HepG2 (cell line): ENCODE results near the gene RCC1. TPM values are rescaled to one million over a fixed set of nuclear protein-coding genes. Genes with fewer than 3 reads are reported as not detected.

Experiments
- BCL6 ChIP-seq: IDR thresholded peaks from 2 replicates; pipeline ENCODE4 v1.6.1; 2016; ENCODE audit warnings: missing genetic modification reagents, missing compliant biosample characterization
- GABPB1 ChIP-seq: IDR thresholded peaks from 2 replicates; pipeline ENCODE4 v1.6.1; 2016; ENCODE audit warnings: mild to moderate bottlenecking, missing genetic modification reagents, moderate library complexity, missing compliant biosample characterization
- GATA4 ChIP-seq: sonication (generic); IDR thresholded peaks from 2 replicates; pipeline ENCODE4 v1.6.1; 2016; ENCODE audit warnings: antibody characterized with exemption, low read depth, borderline replicate concordance
- ISX ChIP-seq: sonication (generic); formaldehyde crosslinking; conservative IDR thresholded peaks from 2 replicates; pipeline ENCODE4 v1.5.0; 2020; ENCODE audit warnings: missing genetic modification reagents
- KLF13 ChIP-seq: sonication (generic); formaldehyde crosslinking; IDR thresholded peaks from 2 replicates; pipeline ENCODE4 v1.4.0; 2020; ENCODE audit warnings: mild to moderate bottlenecking, missing genetic modification reagents
- KMT2A ChIP-seq: sonication (generic); formaldehyde crosslinking; IDR thresholded peaks from 2 replicates; pipeline ENCODE4 v1.4.0; 2020; ENCODE audit warnings: missing genetic modification reagents
- MAZ ChIP-seq, 2 experiments: sonication (generic) in 1 of 2; formaldehyde crosslinking in 1 of 2; IDR thresholded peaks; 2 replicates each; pipeline versions ENCODE4 v1.5.0 to v1.6.1; 2012 to 2020; ENCODE audit warnings: low read depth in 2 of 2, mild to moderate bottlenecking in 2 of 2, borderline replicate concordance in 1 of 2, improper control_type of control experiment in 1 of 2, low read length in 1 of 2, missing genetic modification reagents in 1 of 2, moderate library complexity in 1 of 2
- NCOA5 ChIP-seq: sonication (generic); formaldehyde crosslinking; IDR thresholded peaks from 2 replicates; pipeline ENCODE4 v1.4.0; 2020; ENCODE audit warnings: missing genetic modification reagents
- SMYD3 ChIP-seq: sonication (generic); formaldehyde crosslinking; IDR thresholded peaks from 2 replicates; pipeline ENCODE4 v1.8.1; 2023; ENCODE audit warnings: mild to moderate bottlenecking, missing genetic modification reagents
- SP2 ChIP-seq: sonication (generic); formaldehyde crosslinking; IDR thresholded peaks from 2 replicates; pipeline ENCODE4 v1.5.1; 2020; ENCODE audit warnings: mild to moderate bottlenecking, missing genetic modification reagents
- TARDBP ChIP-seq: sonication (generic); formaldehyde crosslinking; IDR thresholded peaks from 2 replicates; pipeline ENCODE4 v1.8.0; 2022; ENCODE audit warnings: mild to moderate bottlenecking, missing genetic modification reagents
- XRCC5 ChIP-seq: fragments of 200-400 bp; formaldehyde crosslinking; optimal IDR thresholded peaks from 2 replicates; pipeline ENCODE3; 2017; ENCODE audit warnings: mild to moderate bottlenecking, low read length
- ZKSCAN5 ChIP-seq: sonication (generic); formaldehyde crosslinking; IDR thresholded peaks from 2 replicates; pipeline ENCODE4 v1.5.1; 2020; ENCODE audit warnings: mild to moderate bottlenecking, missing genetic modification reagents
- ZNF256 ChIP-seq: sonication (generic); formaldehyde crosslinking; conservative IDR thresholded peaks from 2 replicates; pipeline ENCODE4 v1.4.0; 2020; ENCODE audit warnings: missing genetic modification reagents
- ZNF34 ChIP-seq: sonication (generic); formaldehyde crosslinking; IDR thresholded peaks from 2 replicates; pipeline ENCODE4 v1.4.0; 2020; ENCODE audit warnings: mild to moderate bottlenecking, missing genetic modification reagents, borderline replicate concordance
- ZNF430 ChIP-seq: sonication (generic); formaldehyde crosslinking; IDR thresholded peaks from 2 replicates; pipeline ENCODE4 v1.9.0; 2021; ENCODE audit warnings: mild to moderate bottlenecking, missing genetic modification reagents
- ZNF468 ChIP-seq: sonication (generic); formaldehyde crosslinking; IDR thresholded peaks from 2 replicates; pipeline ENCODE4 v1.8.0; 2022; ENCODE audit warnings: mild to moderate bottlenecking, moderate library complexity, missing genetic modification reagents
- ZNF850 ChIP-seq: sonication (generic); formaldehyde crosslinking; conservative IDR thresholded peaks from 2 replicates; pipeline ENCODE4 v1.9.0; 2021; ENCODE audit warnings: mild to moderate bottlenecking, missing genetic modification reagents
- ZNF878 ChIP-seq: sonication (generic); formaldehyde crosslinking; IDR thresholded peaks from 2 replicates; pipeline ENCODE4 v1.8.1; 2023; ENCODE audit warnings: mild to moderate bottlenecking, missing genetic modification reagents, moderate library complexity
- polyA plus RNA-seq, 8 experiments: library from polyadenylated mRNA; depleted of rRNA in 3 of 8; stranded (reverse) in 7 of 8; unstranded in 1 of 8; fragments of >200 nt; fragmentation: Illumina TruSeq in 4 of 8; extraction: Trizol in 4 of 8; gene quantifications; 2 replicates each; pipeline versions ENCODE4 v1.2.1 to v1.2.3, GENCODE V29; 2011 to 2016; ENCODE audit warnings: low read depth in 4 of 8, missing spikeins in 1 of 8, mixed read lengths in 1 of 8; ENCODE audit not compliant: insufficient read depth in 1 of 8
- total RNA-seq, 5 experiments: library from RNA; depleted of rRNA; stranded (reverse); fragments of >200 nt; fragmentation: Illumina TruSeq; extraction: Trizol; gene quantifications; 2 replicates each; pipeline ENCODE4 v1.2.3, GENCODE V29; 2016; ENCODE audit warnings: low read depth in 1 of 5
- TF ChIP-seq, protein P1 (sequence below): IDR thresholded peaks from 2 replicates; pipeline ENCODE4 v1.6.1; 2018; ENCODE audit warnings: missing genetic modification reagents
- TF ChIP-seq, protein P2 (sequence below): sonication (generic); formaldehyde crosslinking; IDR thresholded peaks from 2 replicates; pipeline ENCODE4 v1.4.0; 2020; ENCODE audit warnings: mild to moderate bottlenecking, missing genetic modification reagents
- TF ChIP-seq, protein P3 (sequence below): sonication (generic); formaldehyde crosslinking; IDR thresholded peaks from 2 replicates; pipeline ENCODE4 v1.4.0; 2020; ENCODE audit warnings: missing genetic modification reagents
- TF ChIP-seq, protein P4 (sequence below): IDR thresholded peaks from 2 replicates; pipeline ENCODE4 v1.6.1; 2012; ENCODE audit warnings: low read depth, low read length, improper control_type of control experiment

The RCC1 gene
- total and polyA plus RNA-seq, 2 of the 13 experiments (the other 11 are each of a cell fraction or from before 2014, with no cell fraction given), result 47.2 to 80.8 TPM

DNA sequence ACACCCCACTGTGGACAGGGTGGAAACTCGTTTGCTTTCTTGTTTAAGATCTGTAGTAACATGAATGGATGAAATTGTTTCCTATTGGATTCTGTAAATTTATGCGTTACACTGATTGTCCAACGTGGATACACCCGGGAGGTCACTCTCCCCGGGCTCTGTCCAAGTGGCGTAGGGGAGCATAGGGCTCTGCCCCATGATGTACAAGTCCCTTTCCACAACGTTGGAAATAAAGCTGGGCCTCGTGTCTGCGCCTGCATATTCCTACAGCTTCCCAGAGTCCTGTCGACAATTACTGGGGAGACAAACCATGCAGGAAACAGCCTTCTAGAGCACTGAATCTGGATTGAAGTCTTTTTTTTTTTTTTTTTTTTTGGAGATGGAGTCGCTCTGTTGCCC, 1.4 kb downstream of the RCC1 start (continued):
- TF ChIP-seq NCOA5 (no peak), BCL6 (CRISPR knock-in tag) (no peak), ZNF34 (no peak), GABPB1 (0 out of 2 replicates have a peak, but pooled peaks have one; percentile 8), ZNF256 (CRISPR knock-in tag) (no peak), ZKSCAN5 (CRISPR knock-in tag) (no peak), XRCC5 (peak; percentile 10), MAZ (IDR thresholded peaks at IDR 0.05; ENCODE audit: borderline replicate concordance, low read depth, low read length) (no peak), MAZ (CRISPR knock-in tag; IDR thresholded peaks at IDR 0.05; ENCODE audit: low read depth) (no peak), ZNF430 (CRISPR knock-in tag) (no peak), ZNF468 (CRISPR knock-in tag) (no peak), SP2 (CRISPR knock-in tag) (no peak), ZNF878 (CRISPR knock-in tag) (no peak), SMYD3 (CRISPR knock-in tag) (no peak), GATA4 (no peak), KMT2A (CRISPR knock-in tag) (no peak), ISX (CRISPR knock-in tag) (no peak), ZNF850 (CRISPR knock-in tag) (no peak), TARDBP (CRISPR knock-in tag) (peak; percentile 49; the same call in 1 of the 2 replicates), KLF13 (CRISPR knock-in tag) (no peak)
- TF ChIP-seq, protein P1, sequence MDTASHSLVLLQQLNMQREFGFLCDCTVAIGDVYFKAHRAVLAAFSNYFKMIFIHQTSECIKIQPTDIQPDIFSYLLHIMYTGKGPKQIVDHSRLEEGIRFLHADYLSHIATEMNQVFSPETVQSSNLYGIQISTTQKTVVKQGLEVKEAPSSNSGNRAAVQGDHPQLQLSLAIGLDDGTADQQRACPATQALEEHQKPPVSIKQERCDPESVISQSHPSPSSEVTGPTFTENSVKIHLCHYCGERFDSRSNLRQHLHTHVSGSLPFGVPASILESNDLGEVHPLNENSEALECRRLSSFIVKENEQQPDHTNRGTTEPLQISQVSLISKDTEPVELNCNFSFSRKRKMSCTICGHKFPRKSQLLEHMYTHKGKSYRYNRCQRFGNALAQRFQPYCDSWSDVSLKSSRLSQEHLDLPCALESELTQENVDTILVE, result no peak
- TF ChIP-seq, protein P2, sequence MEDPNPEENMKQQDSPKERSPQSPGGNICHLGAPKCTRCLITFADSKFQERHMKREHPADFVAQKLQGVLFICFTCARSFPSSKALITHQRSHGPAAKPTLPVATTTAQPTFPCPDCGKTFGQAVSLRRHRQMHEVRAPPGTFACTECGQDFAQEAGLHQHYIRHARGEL (CRISPR knock-in tag), result no peak
- TF ChIP-seq, protein P3, sequence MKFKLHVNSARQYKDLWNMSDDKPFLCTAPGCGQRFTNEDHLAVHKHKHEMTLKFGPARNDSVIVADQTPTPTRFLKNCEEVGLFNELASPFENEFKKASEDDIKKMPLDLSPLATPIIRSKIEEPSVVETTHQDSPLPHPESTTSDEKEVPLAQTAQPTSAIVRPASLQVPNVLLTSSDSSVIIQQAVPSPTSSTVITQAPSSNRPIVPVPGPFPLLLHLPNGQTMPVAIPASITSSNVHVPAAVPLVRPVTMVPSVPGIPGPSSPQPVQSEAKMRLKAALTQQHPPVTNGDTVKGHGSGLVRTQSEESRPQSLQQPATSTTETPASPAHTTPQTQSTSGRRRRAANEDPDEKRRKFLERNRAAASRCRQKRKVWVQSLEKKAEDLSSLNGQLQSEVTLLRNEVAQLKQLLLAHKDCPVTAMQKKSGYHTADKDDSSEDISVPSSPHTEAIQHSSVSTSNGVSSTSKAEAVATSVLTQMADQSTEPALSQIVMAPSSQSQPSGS (CRISPR knock-in tag), result no peak
- TF ChIP-seq, protein P4, sequence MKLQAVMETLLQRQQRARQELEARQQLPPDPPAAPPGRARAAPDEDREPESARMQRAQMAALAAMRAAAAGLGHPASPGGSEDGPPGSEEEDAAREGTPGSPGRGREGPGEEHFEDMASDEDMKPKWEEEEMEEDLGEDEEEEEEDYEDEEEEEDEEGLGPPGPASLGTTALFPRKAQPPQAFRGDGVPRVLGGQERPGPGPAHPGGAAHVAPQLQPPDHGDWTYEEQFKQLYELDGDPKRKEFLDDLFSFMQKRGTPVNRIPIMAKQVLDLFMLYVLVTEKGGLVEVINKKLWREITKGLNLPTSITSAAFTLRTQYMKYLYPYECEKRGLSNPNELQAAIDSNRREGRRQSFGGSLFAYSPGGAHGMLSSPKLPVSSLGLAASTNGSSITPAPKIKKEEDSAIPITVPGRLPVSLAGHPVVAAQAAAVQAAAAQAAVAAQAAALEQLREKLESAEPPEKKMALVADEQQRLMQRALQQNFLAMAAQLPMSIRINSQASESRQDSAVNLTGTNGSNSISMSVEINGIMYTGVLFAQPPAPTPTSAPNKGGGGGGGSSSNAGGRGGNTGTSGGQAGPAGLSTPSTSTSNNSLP, result no peak
